HG02840 (cell line): Measurements from ENCODE around the gene FCHO2.

ENCODE experiments used
- ATAC-seq: cut with Tn5 transposase; IDR thresholded peaks from one replicate; pipeline ENCODE4 v1.9.1; 2021; ENCODE audit warnings: mild to moderate bottlenecking, moderate library complexity, moderate number of reproducible peaks; ENCODE audit not compliant: unreplicated experiment, low FRiP score

The FCHO2 gene

GRCh38 chr5:73027361-73027760 is 71.5 kb downstream of the FCHO2 start:
- ATAC-seq, result no peak

- ATAC-seq, result no peak
These were observed 72.0 kb downstream of the FCHO2 start for GRCh38 chr5:73027816-73028215.

GRCh38 chr5:73028991-73029595 is 73.3 kb downstream of the FCHO2 start:
- ATAC-seq, result no peak

GRCh38 chr5:73030531-73030930 is 74.7 kb downstream of the FCHO2 start:
- no peak for ATAC-seq

GRCh38 chr5:73030995-73031394 is 75.2 kb downstream of the FCHO2 start:
- ATAC-seq, result no peak

GRCh38 chr5:73031839-73032238 is 76.0 kb downstream of the FCHO2 start:
- ATAC-seq, result no peak

- ATAC-seq, result no peak
These were observed 76.8 kb downstream of the FCHO2 start for GRCh38 chr5:73032635-73033034.

- no peak for ATAC-seq
These were observed 81.7 kb downstream of the FCHO2 start for GRCh38 chr5:73037545-73037944.

- no peak for ATAC-seq
These were observed 83.2 kb downstream of the FCHO2 start for GRCh38 chr5:73039082-73039481.

- no peak for ATAC-seq
These were observed 87.2 kb downstream of the FCHO2 start for GRCh38 chr5:73042993-73043392.

- ATAC-seq, result no peak
These were observed 88.7 kb downstream of the FCHO2 start for GRCh38 chr5:73044546-73044945.

- no peak for ATAC-seq
These were observed 89.8 kb downstream of the FCHO2 start for GRCh38 chr5:73045623-73046022.

GRCh38 chr5:73061593-73061992 is 105.8 kb downstream of the FCHO2 start:
- ATAC-seq, result no peak

GRCh38 chr5:73066466-73066865 is 110.6 kb downstream of the FCHO2 start:
- no peak for ATAC-seq

- ATAC-seq, result no peak
These were observed 111.4 kb downstream of the FCHO2 start for GRCh38 chr5:73067213-73067612.

GRCh38 chr5:73081093-73081492 is 125.3 kb downstream of the FCHO2 start:
- no peak for ATAC-seq

GRCh38 chr5:73088026-73088425 is 132.2 kb downstream of the FCHO2 start:
- no peak for ATAC-seq

- ATAC-seq, result no peak
These were observed 138.1 kb downstream of the FCHO2 start for GRCh38 chr5:73093943-73094342.

GRCh38 chr5:73094415-73094814 is 138.6 kb downstream of the FCHO2 start:
- ATAC-seq, result no peak

GRCh38 chr5:73095564-73096238 is 139.9 kb downstream of the FCHO2 start:
- no peak for ATAC-seq

GRCh38 chr5:73096239-73096575 is 140.4 kb downstream of the FCHO2 start:
- ATAC-seq, result no peak

- ATAC-seq, result no peak
These were observed 141.9 kb downstream of the FCHO2 start for GRCh38 chr5:73097740-73098139.

GRCh38 chr5:73100109-73100508 is 144.3 kb downstream of the FCHO2 start:
- no peak for ATAC-seq
